Progenitor cell of endocrine pancreas (in vitro differentiated cells): ENCODE data around the gene WIPF3. TPM values are rescaled to one million over a fixed set of nuclear protein-coding genes. Genes with fewer than 3 reads are reported as not detected.

Source experiments
- DNase-seq: peaks from one replicate; pipeline ENCODE4 v3.0.0; 2021; ENCODE audit warnings: low spot score; ENCODE audit not compliant: unreplicated experiment
- H3K27ac Mint-ChIP-seq: 2 replicates; pipeline ENCODE4 v1.8.0; 2021; ENCODE audit warnings: mild to moderate bottlenecking, moderate library complexity, mixed read lengths
- H3K27me3 Mint-ChIP-seq: 2 replicates; pipeline ENCODE4 v1.8.0; 2021; ENCODE audit warnings: mixed read lengths
- H3K36me3 Mint-ChIP-seq: 2 replicates; pipeline ENCODE4 v1.8.0; 2022; ENCODE audit warnings: mixed read lengths; ENCODE audit not compliant: insufficient read depth
- H3K4me1 Mint-ChIP-seq: 2 replicates; pipeline ENCODE4 v1.8.0; 2021; ENCODE audit warnings: low read depth, mixed read lengths
- H3K4me3 Mint-ChIP-seq: 2 replicates; pipeline ENCODE4 v1.8.0; 2021; ENCODE audit warnings: low read depth, mild to moderate bottlenecking, moderate library complexity, mixed read lengths
- H3K9me3 Mint-ChIP-seq: 2 replicates; pipeline ENCODE4 v1.8.0; 2021; ENCODE audit warnings: low read depth, mixed read lengths
- total RNA-seq: library from RNA; stranded (reverse); gene quantifications from 2 replicates; pipeline ENCODE4 v1.2.1, GENCODE V29; 2021
- TF ChIP-seq, protein P1 (sequence below): fragments of 200-600 bp; sonication (generic); IDR thresholded peaks from one replicate; pipeline ENCODE4 v1.5.0; 2021; ENCODE audit warnings: antibody characterized with exemption, mild to moderate bottlenecking; ENCODE audit not compliant: unreplicated experiment

Gene WIPF3
- total RNA-seq, 1 donor from 2014 or later: 8.9 TPM

- Mint-ChIP-seq H3K36me3 (peaks cover 11% of the 10 kb centered on the region), H3K4me1 (no peaks in the 10 kb centered on the region), H3K4me3 (no peak overlapping the region), H3K27me3 (no peaks in the 10 kb centered on the region), H3K27ac (no peak overlapping the region), H3K9me3 (no peaks in the 10 kb centered on the region)
- no peak for DNase-seq
- TF ChIP-seq, protein P1, sequence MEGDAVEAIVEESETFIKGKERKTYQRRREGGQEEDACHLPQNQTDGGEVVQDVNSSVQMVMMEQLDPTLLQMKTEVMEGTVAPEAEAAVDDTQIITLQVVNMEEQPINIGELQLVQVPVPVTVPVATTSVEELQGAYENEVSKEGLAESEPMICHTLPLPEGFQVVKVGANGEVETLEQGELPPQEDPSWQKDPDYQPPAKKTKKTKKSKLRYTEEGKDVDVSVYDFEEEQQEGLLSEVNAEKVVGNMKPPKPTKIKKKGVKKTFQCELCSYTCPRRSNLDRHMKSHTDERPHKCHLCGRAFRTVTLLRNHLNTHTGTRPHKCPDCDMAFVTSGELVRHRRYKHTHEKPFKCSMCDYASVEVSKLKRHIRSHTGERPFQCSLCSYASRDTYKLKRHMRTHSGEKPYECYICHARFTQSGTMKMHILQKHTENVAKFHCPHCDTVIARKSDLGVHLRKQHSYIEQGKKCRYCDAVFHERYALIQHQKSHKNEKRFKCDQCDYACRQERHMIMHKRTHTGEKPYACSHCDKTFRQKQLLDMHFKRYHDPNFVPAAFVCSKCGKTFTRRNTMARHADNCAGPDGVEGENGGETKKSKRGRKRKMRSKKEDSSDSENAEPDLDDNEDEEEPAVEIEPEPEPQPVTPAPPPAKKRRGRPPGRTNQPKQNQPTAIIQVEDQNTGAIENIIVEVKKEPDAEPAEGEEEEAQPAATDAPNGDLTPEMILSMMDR: no peak
Observed at GRCh38 chr7:29924006-29924405, 117.7 kb downstream of the WIPF3 start.

DNA sequence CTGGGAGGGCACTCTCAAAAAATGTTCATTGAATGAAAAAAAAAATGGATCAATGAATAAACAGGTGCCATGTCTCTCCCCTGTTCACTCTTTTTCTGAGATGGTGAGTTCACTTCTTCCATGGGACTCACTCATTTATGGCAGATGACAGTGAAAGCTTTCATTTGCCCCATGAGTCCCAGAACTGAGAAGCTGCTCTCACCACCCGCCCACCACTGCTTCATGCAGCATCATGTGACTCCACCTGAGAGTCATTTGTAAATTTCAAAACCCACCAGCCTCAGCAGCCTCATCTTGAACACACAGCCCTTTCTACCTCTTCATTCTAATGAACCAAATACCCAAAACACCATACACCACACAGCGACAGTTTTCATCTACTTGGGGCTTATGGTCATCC lies 118.4 kb downstream of the WIPF3 start:
- H3K4me3 Mint-ChIP-seq: no peak overlapping the region
- no peak overlapping the region for H3K27ac Mint-ChIP-seq
- H3K27me3 Mint-ChIP-seq: no peaks in the 10 kb centered on the region
- no peaks in the 10 kb centered on the region for H3K9me3 Mint-ChIP-seq
- no peak for DNase-seq
- TF ChIP-seq, protein P1: no peak
- peaks cover 10% of the 10 kb centered on the region for H3K36me3 Mint-ChIP-seq
- no peaks in the 10 kb centered on the region for H3K4me1 Mint-ChIP-seq

GRCh38 chr7:29926216-29926615 lies 119.9 kb downstream of the WIPF3 start:
- Mint-ChIP-seq H3K36me3 (peaks cover 12% of the 10 kb centered on the region), H3K9me3 (no peaks in the 10 kb centered on the region), H3K4me3 (no peak overlapping the region), H3K27me3 (no peaks in the 10 kb centered on the region), H3K4me1 (no peaks in the 10 kb centered on the region), H3K27ac (no peak overlapping the region)
- no peak for DNase-seq
- TF ChIP-seq, protein P1: no peak

DNA sequence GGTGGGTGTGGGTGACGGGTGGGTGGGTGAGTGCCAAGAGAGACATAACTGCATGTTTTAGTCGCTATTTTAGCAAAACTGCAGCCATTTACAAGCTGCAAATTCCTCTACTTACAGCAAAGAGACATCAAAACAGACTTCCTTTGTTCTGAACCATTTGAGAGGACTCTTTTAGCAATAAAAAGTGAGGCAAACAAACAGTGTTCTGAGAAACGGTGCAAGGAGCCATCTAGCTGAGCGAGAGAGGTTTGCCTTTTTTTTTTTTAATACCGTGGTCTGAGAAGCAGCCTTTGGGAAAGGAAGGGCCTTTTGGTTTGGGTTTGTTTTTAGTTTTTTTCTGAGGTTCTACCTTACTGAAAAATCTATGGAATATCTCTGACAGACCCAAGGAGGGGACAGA lies 120.4 kb downstream of the WIPF3 start:
- Mint-ChIP-seq H3K27me3 (no peaks in the 10 kb centered on the region), H3K27ac (no peak overlapping the region)

GRCh38 chr7:29929018-29929807 lies 122.9 kb downstream of the WIPF3 start:
- no peaks in the 10 kb centered on the region for H3K4me1 Mint-ChIP-seq
- H3K36me3 Mint-ChIP-seq: peaks cover 14% of the 10 kb centered on the region
- H3K27ac Mint-ChIP-seq: no peak overlapping the region
- TF ChIP-seq, protein P1: no peak
- H3K27me3 Mint-ChIP-seq: no peaks in the 10 kb centered on the region
- no peak overlapping the region for H3K4me3 Mint-ChIP-seq
- DNase-seq: no peak
- H3K9me3 Mint-ChIP-seq: no peaks in the 10 kb centered on the region

More for the DNA sequence above, 120.4 kb downstream of the WIPF3 start:
- no peak overlapping the region for H3K4me3 Mint-ChIP-seq
- DNase-seq: no peak
- H3K9me3 Mint-ChIP-seq: no peaks in the 10 kb centered on the region
- H3K4me1 Mint-ChIP-seq: no peaks in the 10 kb centered on the region
- TF ChIP-seq, protein P1: no peak
- H3K36me3 Mint-ChIP-seq: peaks cover 12% of the 10 kb centered on the region
